Measurements from ENCODE around the gene MPEG1. TPM values are rescaled to one million over a fixed set of nuclear protein-coding genes. Genes with fewer than 3 reads are reported as not detected.

The MPEG1 gene
- polyA plus RNA-seq, 4 donors, result 1.8 to 40.1 (median 7.6) TPM

DNA sequence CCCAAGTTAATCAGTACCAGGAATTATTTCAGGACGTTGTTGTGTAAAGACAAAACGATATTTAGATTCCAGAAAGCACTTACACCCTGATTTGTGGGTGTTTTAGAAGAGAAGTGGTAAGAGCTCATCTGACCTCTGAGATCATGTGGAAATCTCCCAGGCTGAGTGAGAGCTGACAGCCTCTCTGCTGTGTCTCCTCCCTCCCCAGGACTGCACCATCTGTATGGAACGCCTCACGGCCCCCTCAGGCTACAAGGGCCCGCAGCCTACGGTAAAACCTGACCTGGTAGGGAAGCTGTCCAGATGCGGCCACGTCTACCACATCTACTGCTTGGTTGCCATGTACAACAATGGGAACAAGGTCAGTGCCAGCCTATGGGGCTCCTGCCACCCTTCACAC is 20.8 kb downstream of the MPEG1 start:
- Histone ChIP-seq H3K4me3 (ENCODE audit: low read depth in 1 of 3, low read length in 3 of 3) (no peak overlapping the region), H3K36me3 (ENCODE audit: control insufficient read depth in 3 of 3, insufficient read depth in 2 of 3, low read depth in 1 of 3, low read length in 3 of 3) (peaks cover 6 to 59% (median 10%) of the 10 kb centered on the region in 3 donors), H3K27ac (ENCODE audit: low read depth in 1 of 3, low read length in 2 of 3) (no peak overlapping the region), H3K4me1 (ENCODE audit: control insufficient read depth in 3 of 3, insufficient read depth in 2 of 3, low read depth in 1 of 3, low read length in 2 of 3) (peaks cover 5 to 48% (median 8%) of the 10 kb centered on the region in 3 donors), H3K27me3 (ENCODE audit: control insufficient read depth in 3 of 3, insufficient read depth in 3 of 3, low read length in 3 of 3) (no peaks in the 10 kb centered on the region), H3K9me3 (ENCODE audit: control insufficient read depth in 2 of 2, insufficient read depth in 1 of 2, low read depth in 1 of 2, low read length in 1 of 2) (no peaks in the 10 kb centered on the region)
- DNase-seq (peak in 1 of 2 donors; percentile 24), FAIRE-seq (no peak)
- WGBS, 3 donors, result 72 to 75% (median 75%) methylated on average over 8 of the region's 8 CpGs

GRCh38 chr11:59191095-59191494 is 21.6 kb downstream of the MPEG1 start:
- peak overlapping the region in 1 of 3 donors; percentile 40 for H3K27ac ChIP-seq (ENCODE audit: low read depth in 1 of 3, low read length in 2 of 3)
- no peak overlapping the region for H3K4me3 ChIP-seq (ENCODE audit: low read depth in 1 of 3, low read length in 3 of 3)
- H3K36me3 ChIP-seq (ENCODE audit: control insufficient read depth in 3 of 3, insufficient read depth in 2 of 3, low read depth in 1 of 3, low read length in 3 of 3), result peaks cover 6 to 58% (median 10%) of the 10 kb centered on the region in 3 donors
- H3K4me1 ChIP-seq (ENCODE audit: control insufficient read depth in 3 of 3, insufficient read depth in 2 of 3, low read depth in 1 of 3, low read length in 2 of 3), result peaks cover 5 to 56% (median 12%) of the 10 kb centered on the region in 3 donors
- DNase-seq, result peak; percentile 69 to 72
- no peaks in the 10 kb centered on the region for H3K27me3 ChIP-seq (ENCODE audit: control insufficient read depth in 3 of 3, insufficient read depth in 3 of 3, low read length in 3 of 3)
- no peaks in the 10 kb centered on the region for H3K9me3 ChIP-seq (ENCODE audit: control insufficient read depth in 2 of 2, insufficient read depth in 1 of 2, low read depth in 1 of 2, low read length in 1 of 2)
- no peak for FAIRE-seq
- WGBS, 3 donors, result 31 to 68% (median 46%) methylated on average over 4 of the region's 4 CpGs

GRCh38 chr11:59189986-59190385 is 22.7 kb downstream of the MPEG1 start:
- Histone ChIP-seq H3K4me3 (ENCODE audit: low read depth in 1 of 3, low read length in 3 of 3) (no peak overlapping the region), H3K27me3 (ENCODE audit: control insufficient read depth in 3 of 3, insufficient read depth in 3 of 3, low read length in 3 of 3) (no peaks in the 10 kb centered on the region), H3K9me3 (ENCODE audit: control insufficient read depth in 2 of 2, insufficient read depth in 1 of 2, low read depth in 1 of 2, low read length in 1 of 2) (no peaks in the 10 kb centered on the region), H3K36me3 (ENCODE audit: control insufficient read depth in 3 of 3, insufficient read depth in 2 of 3, low read depth in 1 of 3, low read length in 3 of 3) (peaks cover under 1 to 62% (median 7%) of the 10 kb centered on the region in 3 donors), H3K27ac (ENCODE audit: low read depth in 1 of 3, low read length in 2 of 3) (peak overlapping the region; percentile 41 to 78 (median 67)), H3K4me1 (ENCODE audit: control insufficient read depth in 3 of 3, insufficient read depth in 2 of 3, low read depth in 1 of 3, low read length in 2 of 3) (peaks cover 5 to 67% (median 14%) of the 10 kb centered on the region in 3 donors)
- DNase-seq (peak; percentile 50 to 82), FAIRE-seq (no peak)
- 14 to 31% (median 30%) methylated on average over 4 of the region's 4 CpGs for WGBS, 3 donors

DNA sequence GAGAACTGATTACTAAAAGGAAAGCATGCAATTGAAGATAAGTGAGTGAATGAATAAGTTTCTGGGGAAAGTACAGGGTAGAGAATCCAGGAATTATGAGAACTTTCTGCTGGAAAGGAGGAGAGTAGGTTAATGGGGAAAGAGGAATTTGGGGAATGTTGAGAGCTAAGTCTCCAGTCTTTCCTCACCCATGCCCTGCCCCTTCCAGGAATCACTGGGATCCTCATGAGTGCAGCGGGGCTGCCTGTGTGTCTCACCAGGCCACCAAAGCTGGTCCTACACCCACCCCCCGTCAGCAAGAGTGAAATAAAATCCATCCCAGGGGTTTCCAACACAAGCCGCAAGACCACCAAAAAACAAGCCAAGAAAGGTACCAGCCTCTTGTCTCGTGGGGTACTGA is 23.8 kb downstream of the MPEG1 start:
- WGBS, 3 donors, result 73 to 82% (median 77%) methylated on average over 4 of the region's 4 CpGs
- Histone ChIP-seq H3K27me3 (ENCODE audit: control insufficient read depth in 3 of 3, insufficient read depth in 3 of 3, low read length in 3 of 3) (no peaks in the 10 kb centered on the region), H3K4me3 (ENCODE audit: low read depth in 1 of 3, low read length in 3 of 3) (no peak overlapping the region), H3K4me1 (ENCODE audit: control insufficient read depth in 3 of 3, insufficient read depth in 2 of 3, low read depth in 1 of 3, low read length in 2 of 3) (peaks cover 5 to 77% (median 14%) of the 10 kb centered on the region in 3 donors), H3K9me3 (ENCODE audit: control insufficient read depth in 2 of 2, insufficient read depth in 1 of 2, low read depth in 1 of 2, low read length in 1 of 2) (no peaks in the 10 kb centered on the region), H3K36me3 (ENCODE audit: control insufficient read depth in 3 of 3, insufficient read depth in 2 of 3, low read depth in 1 of 3, low read length in 3 of 3) (peaks cover 0 to 65% (median 5%) of the 10 kb centered on the region in 3 donors), H3K27ac (ENCODE audit: low read depth in 1 of 3, low read length in 2 of 3) (peak overlapping the region in 1 of 3 donors; percentile 3)
- FAIRE-seq (no peak), DNase-seq (no peak)

DNA sequence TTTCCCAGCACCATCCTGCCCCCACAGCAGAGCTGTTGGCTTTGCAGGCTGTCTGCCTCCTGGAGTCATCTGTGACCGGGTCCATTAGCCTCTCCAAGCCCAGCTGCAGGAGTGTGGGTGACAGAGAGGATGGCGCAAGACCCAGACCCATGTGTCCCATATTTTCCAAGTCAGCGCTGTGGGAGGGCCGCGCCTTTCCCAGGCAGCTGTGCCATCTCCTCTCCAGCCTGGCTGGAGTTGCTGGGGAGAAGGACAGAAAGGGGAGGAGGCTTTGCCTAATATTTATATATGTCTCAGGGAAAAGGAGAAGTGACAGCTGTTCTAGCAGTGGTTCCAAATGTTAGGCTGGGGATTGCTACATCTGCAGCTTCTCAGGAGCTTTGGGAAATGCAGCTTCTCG is 25.1 kb downstream of the MPEG1 start:
- Histone ChIP-seq H3K4me1 (ENCODE audit: control insufficient read depth in 3 of 3, insufficient read depth in 2 of 3, low read depth in 1 of 3, low read length in 2 of 3) (peaks cover 5 to 91% (median 14%) of the 10 kb centered on the region in 3 donors), H3K9me3 (ENCODE audit: control insufficient read depth in 2 of 2, insufficient read depth in 1 of 2, low read depth in 1 of 2, low read length in 1 of 2) (no peaks in the 10 kb centered on the region), H3K4me3 (ENCODE audit: low read depth in 1 of 3, low read length in 3 of 3) (no peak overlapping the region), H3K27me3 (ENCODE audit: control insufficient read depth in 3 of 3, insufficient read depth in 3 of 3, low read length in 3 of 3) (no peaks in the 10 kb centered on the region), H3K27ac (ENCODE audit: low read depth in 1 of 3, low read length in 2 of 3) (peak overlapping the region in 2 of 3 donors; percentile 28 to 96), H3K36me3 (ENCODE audit: control insufficient read depth in 3 of 3, insufficient read depth in 2 of 3, low read depth in 1 of 3, low read length in 3 of 3) (peaks cover 0 to 75% (median 4%) of the 10 kb centered on the region in 3 donors)
- FAIRE-seq (no peak), DNase-seq (peak; percentile 35 to 60)
- WGBS, 3 donors, result 41 to 48% (median 43%) methylated on average over 6 of the region's 6 CpGs

DNA sequence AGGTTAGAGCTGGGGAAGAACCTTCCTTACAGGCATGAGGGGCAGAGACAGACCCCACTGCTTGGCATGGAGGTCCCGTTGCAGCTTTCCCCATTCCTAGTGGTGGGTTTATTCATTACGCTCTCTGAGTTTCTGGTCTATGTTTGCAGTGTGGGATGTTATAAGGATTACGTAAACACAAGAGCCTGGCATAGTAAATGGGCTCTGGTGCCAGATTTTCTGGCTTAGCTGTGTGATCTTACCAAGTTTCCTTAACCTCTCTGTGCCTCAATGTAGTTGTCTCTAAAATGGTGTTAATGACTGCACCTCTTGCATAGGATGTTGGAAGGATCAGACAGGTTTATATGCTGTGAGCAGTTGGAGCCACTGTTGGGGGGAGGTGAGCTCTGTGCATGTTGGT is 25.7 kb downstream of the MPEG1 start:
- DNase-seq (no peak), FAIRE-seq (no peak)
- Histone ChIP-seq H3K36me3 (ENCODE audit: control insufficient read depth in 3 of 3, insufficient read depth in 2 of 3, low read depth in 1 of 3, low read length in 3 of 3) (peaks cover 0 to 76% (median 4%) of the 10 kb centered on the region in 3 donors), H3K4me3 (ENCODE audit: low read depth in 1 of 3, low read length in 3 of 3) (no peak overlapping the region), H3K27ac (ENCODE audit: low read depth in 1 of 3, low read length in 2 of 3) (peak overlapping the region; percentile 24 to 96 (median 96)), H3K27me3 (ENCODE audit: control insufficient read depth in 3 of 3, insufficient read depth in 3 of 3, low read length in 3 of 3) (no peaks in the 10 kb centered on the region), H3K9me3 (ENCODE audit: control insufficient read depth in 2 of 2, insufficient read depth in 1 of 2, low read depth in 1 of 2, low read length in 1 of 2) (no peaks in the 10 kb centered on the region), H3K4me1 (ENCODE audit: control insufficient read depth in 3 of 3, insufficient read depth in 2 of 3, low read depth in 1 of 3, low read length in 2 of 3) (peaks cover 5 to 95% (median 14%) of the 10 kb centered on the region in 3 donors)
- 69 to 79% (median 69%) methylated on average over 3 of the region's 3 CpGs for WGBS, 3 donors

DNA sequence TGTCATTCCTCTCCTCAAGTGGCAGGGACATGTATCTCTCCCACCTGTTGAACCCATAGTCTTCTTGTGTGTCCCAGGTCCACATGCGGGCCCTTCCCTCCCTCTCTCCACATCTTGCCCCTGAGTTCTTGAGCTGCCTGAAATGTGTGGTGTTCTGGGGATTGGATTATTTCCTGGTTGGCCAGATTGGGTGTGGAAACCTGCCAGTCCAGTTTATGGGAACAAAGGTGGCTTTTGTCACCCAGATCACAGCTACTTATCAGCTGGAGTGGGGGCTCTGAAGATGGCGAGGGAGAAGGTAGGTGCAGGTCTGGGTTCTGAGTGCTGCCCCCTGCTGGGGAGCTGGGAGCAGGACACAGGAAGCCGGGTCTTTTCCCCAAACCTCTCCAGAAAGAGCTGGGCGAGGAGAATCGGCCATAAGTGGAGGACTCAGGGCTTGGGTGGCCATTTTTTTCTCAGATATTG is 26.6 kb downstream of the MPEG1 start:
- WGBS, 3 donors, result 15 to 47% (median 25%) methylated on average over 5 of the region's 5 CpGs
- peak overlapping the region; percentile 79 to 96 (median 96) for H3K27ac ChIP-seq (ENCODE audit: low read depth in 1 of 3, low read length in 2 of 3)
- H3K4me1 ChIP-seq (ENCODE audit: control insufficient read depth in 3 of 3, insufficient read depth in 2 of 3, low read depth in 1 of 3, low read length in 2 of 3), result peaks cover 5 to 91% (median 14%) of the 10 kb centered on the region in 3 donors

GRCh38 chr11:59185386-59185945 is 27.3 kb downstream of the MPEG1 start:
- Histone ChIP-seq H3K4me3 (ENCODE audit: low read depth in 1 of 3, low read length in 3 of 3) (peak overlapping the region in 2 of 3 donors; percentile 14 to 31), H3K27me3 (ENCODE audit: control insufficient read depth in 3 of 3, insufficient read depth in 3 of 3, low read length in 3 of 3) (no peaks in the 10 kb centered on the region), H3K9me3 (ENCODE audit: control insufficient read depth in 2 of 2, insufficient read depth in 1 of 2, low read depth in 1 of 2, low read length in 1 of 2) (no peaks in the 10 kb centered on the region), H3K36me3 (ENCODE audit: control insufficient read depth in 3 of 3, insufficient read depth in 2 of 3, low read depth in 1 of 3, low read length in 3 of 3) (peaks cover 3 to 75% (median 4%) of the 10 kb centered on the region in 3 donors), H3K4me1 (ENCODE audit: control insufficient read depth in 3 of 3, insufficient read depth in 2 of 3, low read depth in 1 of 3, low read length in 2 of 3) (peaks cover 5 to 84% (median 14%) of the 10 kb centered on the region in 3 donors), H3K27ac (ENCODE audit: low read depth in 1 of 3, low read length in 2 of 3) (peak overlapping the region; percentile 79 to 96 (median 96))
- DNase-seq (peak; percentile 66 to 70), FAIRE-seq (no peak)
- whole genome bisulfite sequencing, 3 donors, result 11 to 47% (median 30%) methylated on average over 5 of the region's 5 CpGs

More for the DNA sequence above, 26.6 kb downstream of the MPEG1 start:
- Histone ChIP-seq H3K27me3 (ENCODE audit: control insufficient read depth in 3 of 3, insufficient read depth in 3 of 3, low read length in 3 of 3) (no peaks in the 10 kb centered on the region), H3K4me3 (ENCODE audit: low read depth in 1 of 3, low read length in 3 of 3) (peak overlapping the region in 2 of 3 donors; percentile 14 to 31), H3K36me3 (ENCODE audit: control insufficient read depth in 3 of 3, insufficient read depth in 2 of 3, low read depth in 1 of 3, low read length in 3 of 3) (peaks cover 3 to 79% (median 4%) of the 10 kb centered on the region in 3 donors), H3K9me3 (ENCODE audit: control insufficient read depth in 2 of 2, insufficient read depth in 1 of 2, low read depth in 1 of 2, low read length in 1 of 2) (no peaks in the 10 kb centered on the region)
- FAIRE-seq (no peak), DNase-seq (peak; percentile 95 to 97)
